GM19397 (cell line): ENCODE measurements around the gene DCLRE1C.
"Not testable (repeated sequence)": the region's sequence is repeated elsewhere in the genome, so short reads cannot be mapped to it uniquely, and the experiment has no call there.

ENCODE experiments used
- ATAC-seq: cut with Tn5 transposase; IDR thresholded peaks from one replicate; pipeline ENCODE4 v1.9.1; 2021; ENCODE audit warnings: mild to moderate bottlenecking, moderate library complexity; ENCODE audit not compliant: unreplicated experiment

The DCLRE1C gene

GRCh38 chr10:14891151-14891550 lies 62.7 kb downstream of the DCLRE1C start:
- ATAC-seq = no peak

GRCh38 chr10:14889318-14889717 lies 64.6 kb downstream of the DCLRE1C start:
- no peak for ATAC-seq

- no peak for ATAC-seq
Measured at GRCh38 chr10:14884082-14884481, 69.8 kb downstream of the DCLRE1C start.

- ATAC-seq = no peak
Measured at GRCh38 chr10:14880229-14880628, 73.7 kb downstream of the DCLRE1C start.

- no peak for ATAC-seq
Measured at GRCh38 chr10:14879928-14880193, 74.0 kb downstream of the DCLRE1C start.

GRCh38 chr10:14879124-14879927 lies 74.6 kb downstream of the DCLRE1C start:
- ATAC-seq = peak; percentile 26

GRCh38 chr10:14878266-14879123 lies 75.4 kb downstream of the DCLRE1C start, which contains the start of gene SUV39H2:
TSS of gene SUV39H2 (plus strand) at chr10:14878866. CDS start at chr10:14878889, 23 bp downstream.
- peak; percentile 94 for ATAC-seq

GRCh38 chr10:14876764-14877163 lies 77.1 kb downstream of the DCLRE1C start:
- no peak for ATAC-seq

GRCh38 chr10:14875941-14876340 lies 78.0 kb downstream of the DCLRE1C start:
- no peak for ATAC-seq

- ATAC-seq = no peak
Measured at GRCh38 chr10:14873090-14873760, 80.7 kb downstream of the DCLRE1C start.

- not testable (repeated sequence) for ATAC-seq
Measured at GRCh38 chr10:14864871-14865270, 89.0 kb downstream of the DCLRE1C start.

GRCh38 chr10:14864466-14864865 lies 89.4 kb downstream of the DCLRE1C start:
- not testable (repeated sequence) for ATAC-seq

- no peak for ATAC-seq
Measured at GRCh38 chr10:14860791-14861190, 93.1 kb downstream of the DCLRE1C start.

GRCh38 chr10:14859775-14860174 lies 94.1 kb downstream of the DCLRE1C start:
- no peak for ATAC-seq

- no peak for ATAC-seq
Measured at GRCh38 chr10:14859043-14859442, 94.9 kb downstream of the DCLRE1C start.

GRCh38 chr10:14858338-14858960 lies 95.4 kb downstream of the DCLRE1C start:
- no peak for ATAC-seq

GRCh38 chr10:14855453-14855852 lies 98.4 kb downstream of the DCLRE1C start:
- ATAC-seq = no peak

- no peak for ATAC-seq
Measured at GRCh38 chr10:14852236-14852635, 101.7 kb downstream of the DCLRE1C start.
